ENCODE data around the gene ATXN7L3.
"Not testable (repeated sequence)": the region's sequence is repeated elsewhere in the genome, so short reads cannot be mapped to it uniquely, and the experiment has no call there.

The ATXN7L3 gene

DNA sequence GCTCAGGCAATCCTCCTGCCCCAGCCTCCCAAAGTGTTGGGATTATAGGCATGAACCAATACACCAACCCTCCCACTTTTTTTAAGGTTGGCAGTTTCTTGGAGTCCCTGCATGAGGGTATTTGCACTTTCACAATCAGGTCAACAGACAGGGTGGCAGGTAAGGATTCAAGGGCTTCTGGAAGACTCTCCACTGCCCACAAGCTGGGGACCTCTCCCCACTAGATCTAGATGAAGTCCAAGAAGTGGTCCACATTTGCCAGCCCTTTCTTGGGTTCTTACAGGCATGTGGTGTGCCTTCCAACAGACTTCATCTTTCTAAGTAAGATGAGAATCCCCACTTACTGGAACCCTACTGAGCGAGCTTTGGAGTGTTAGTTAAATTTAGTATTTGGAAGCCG is 25.3 kb downstream of the ATXN7L3 start:
- DNase-seq: no peak

DNA sequence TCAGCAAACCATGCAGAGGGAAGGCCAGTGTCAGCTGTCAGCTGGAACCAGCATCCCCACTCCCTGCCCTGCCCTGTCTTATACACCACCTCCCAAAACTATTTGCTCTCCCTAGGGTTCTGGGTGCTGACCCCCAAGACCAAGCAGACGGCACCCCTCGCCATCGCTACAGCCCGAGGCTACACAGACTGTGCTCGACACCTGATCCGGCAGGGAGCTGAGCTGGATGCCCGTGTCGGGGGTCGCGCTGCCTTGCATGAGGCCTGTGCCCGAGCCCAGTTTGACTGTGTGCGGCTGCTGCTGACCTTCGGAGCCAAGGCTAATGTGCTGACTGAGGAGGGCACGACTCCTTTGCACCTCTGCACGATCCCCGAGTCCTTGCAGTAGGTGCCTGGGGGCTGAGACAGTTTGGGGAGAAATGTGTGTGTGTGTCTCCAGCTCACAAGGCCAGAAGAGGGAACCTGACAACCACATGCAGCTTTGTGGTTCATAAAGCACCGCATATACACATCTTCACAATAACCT is 27.7 kb downstream of the ATXN7L3 start:
- DNase-seq: no peak

DNA sequence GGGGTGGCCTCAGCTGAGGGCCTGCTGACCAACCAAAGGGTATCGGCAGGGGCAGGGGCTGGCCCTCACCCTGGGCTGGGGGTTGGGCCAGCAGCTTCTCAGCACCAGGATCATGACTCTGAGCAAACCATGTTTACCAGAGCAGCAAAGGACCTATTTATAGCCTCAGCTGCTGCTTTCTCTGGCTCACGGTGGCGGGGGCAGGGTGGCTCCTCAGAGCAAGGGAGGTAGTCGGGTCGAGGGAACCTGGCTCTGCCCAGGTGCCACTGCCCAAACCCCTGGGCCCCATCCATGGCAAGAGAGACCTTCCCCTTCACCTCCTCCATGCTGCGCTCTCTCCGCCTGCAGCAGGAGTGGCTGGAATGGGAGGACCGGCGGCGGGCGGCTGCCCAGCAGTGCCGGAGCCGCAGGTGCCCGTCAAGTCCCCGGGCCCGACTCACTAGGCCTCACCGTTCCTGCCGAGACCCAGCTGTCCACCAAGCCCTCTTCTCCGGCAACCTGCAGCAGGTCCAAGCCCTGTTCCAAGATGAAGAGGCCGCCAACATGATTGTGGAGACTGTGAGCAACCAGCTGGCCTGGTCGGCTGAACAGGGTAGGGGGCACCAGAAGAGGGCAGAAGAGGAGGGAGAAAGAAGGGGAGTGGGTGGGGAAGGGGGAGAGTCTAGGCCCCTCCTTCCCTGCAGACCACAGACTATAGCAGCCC is 29.0 kb downstream of the ATXN7L3 start, which contains the start of gene ASB16:
ASB16 (plus strand) TSS at position 206 of the 703 bp plus-strand sequence; CDS start at position 292, 86 bp downstream.
- DNase-seq: no peak

DNA sequence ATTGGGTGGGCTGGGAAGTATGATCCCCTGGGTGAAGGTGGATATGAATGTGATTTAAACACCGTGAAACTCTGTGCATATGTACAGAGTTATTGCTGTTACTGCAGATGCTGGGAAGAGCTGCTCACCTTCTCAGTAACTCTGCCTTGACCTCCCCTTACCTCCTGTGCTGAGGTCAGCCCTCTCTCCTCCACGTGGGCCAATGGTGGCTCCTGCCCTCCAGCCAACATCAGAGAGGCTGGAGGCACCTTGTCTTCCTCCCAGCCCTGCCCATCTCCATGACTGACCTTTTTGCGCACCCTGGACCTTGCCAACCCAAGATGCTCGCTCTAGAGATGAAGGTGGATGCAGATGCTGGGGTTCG is 29.6 kb downstream of the ATXN7L3 start:
- DNase-seq: no peak

DNA sequence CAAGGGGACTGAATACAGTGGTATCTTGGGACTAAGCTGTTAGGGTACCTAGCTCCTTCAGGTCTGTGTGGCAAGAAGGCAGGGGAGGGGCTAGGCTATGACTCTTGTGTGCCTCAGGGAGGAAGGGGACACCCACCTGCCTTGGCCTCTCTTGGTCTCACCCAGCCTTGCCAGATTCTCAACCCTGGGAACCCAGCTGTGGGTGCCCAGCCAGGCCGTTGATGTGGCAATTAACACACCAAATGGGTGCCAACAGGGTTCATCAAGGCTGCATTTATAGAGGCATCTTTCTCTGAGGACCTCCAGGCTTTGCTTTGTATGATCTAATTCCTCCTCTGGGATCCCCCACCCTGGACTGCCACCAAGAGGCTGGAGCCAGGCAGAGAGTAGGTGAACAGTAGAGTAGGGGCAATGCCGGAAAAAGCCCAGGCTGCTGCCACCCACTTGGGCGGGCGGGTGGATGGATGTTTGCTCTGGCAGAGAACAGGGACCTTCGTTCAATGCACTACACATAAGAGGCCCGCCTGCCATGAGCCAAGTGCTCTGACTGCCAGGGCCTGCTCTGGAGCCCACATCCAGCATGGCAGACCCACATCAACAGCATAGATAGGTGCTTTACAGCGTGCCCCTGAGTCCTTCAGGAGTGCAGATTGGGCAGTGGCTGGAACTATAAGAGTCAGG is 32.4 kb downstream of the ATXN7L3 start:
- DNase-seq: no peak

DNA sequence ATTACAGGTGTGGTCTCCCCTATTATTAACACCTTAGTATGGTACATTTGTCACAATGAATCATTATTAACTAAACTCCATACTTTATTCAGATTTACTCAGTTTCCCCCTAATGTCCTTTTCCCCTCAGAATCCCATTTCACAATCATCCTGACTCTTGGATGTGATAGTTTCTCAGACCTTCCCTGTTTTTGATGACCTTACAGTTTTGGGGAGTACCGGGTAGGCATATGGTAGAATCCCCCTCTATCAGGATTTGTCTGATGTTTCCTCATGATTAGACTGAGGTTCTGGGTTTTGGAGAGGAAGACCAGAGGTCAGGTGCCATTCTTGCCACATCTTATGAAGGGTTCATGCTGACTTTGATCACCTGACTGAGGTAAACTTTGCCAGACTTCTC is 35.2 kb downstream of the ATXN7L3 start:
- DNase-seq: no peak

DNA sequence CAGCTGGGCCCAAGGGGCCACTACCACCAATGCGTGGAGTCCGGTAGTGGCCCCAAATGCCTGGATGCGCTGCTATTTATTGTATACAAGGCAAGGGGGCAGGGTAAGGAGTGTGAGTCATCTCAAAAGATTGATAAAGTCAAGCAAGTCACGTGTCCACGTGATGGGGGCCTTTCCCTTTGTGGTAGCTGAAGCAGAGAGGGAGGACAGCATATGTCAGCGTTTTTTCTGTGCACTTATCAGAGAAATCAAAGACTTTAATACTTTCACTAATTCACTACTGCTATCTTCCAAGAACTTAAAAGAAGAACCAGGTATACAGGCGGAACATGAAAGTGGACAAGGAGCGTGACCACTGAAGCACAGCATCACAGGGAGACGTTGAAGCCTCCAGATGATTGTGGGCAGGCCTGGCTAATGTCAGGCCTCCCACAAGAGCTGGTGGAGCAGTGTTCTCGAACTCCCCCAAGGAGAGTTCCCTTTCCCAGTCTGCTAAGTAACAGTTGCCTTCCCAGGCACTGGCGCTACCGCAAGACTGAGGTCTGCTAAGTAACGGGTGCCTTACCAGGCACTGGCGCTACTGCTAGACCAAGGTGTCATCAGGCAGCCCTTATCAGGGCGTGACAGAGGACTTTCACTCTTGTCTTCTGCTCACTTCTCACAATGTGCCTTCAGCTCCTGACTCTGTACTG is 40.0 kb downstream of the ATXN7L3 start:
- peak; percentile 22 to 34 for DNase-seq

DNA sequence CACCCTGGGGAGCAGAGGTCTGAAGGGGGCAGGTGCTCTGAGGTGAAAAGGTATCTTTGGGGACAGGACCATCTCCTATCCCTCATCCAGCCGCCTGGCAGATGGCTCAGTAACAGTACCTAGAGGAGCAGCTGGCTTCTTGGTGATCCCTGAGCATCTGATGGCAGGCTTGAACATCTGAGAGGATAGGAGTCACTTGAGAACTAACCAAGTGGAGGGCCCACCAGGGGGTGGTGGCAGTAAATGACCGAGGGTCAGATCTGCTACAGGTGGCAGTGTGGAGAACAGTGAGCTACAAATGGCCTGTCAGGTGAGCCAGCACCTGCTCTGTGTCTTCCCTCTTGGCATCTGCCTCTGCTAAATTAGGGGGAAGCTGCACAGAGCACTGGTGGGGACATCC is 44.2 kb downstream of the ATXN7L3 start:
- DNase-seq: no peak

DNA sequence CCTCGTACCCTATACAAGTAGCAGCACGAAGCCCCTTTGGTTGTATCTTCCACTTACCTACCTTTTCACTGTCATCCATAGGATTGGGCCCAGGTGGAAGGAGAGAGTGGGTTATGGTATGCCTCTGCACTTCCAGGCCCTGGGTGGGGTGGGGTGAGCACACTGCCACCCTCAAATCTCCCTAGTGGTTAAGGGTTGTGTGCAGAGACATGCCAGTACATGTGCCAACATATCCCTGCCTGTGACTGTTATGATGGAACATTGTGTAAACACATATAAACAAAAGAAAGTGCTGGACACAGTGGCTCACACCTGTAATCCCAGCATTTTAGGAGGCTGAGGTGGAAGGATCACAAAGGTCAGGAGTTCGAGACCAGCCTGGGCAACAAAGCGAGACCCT is 46.8 kb downstream of the ATXN7L3 start:
- DNase-seq: no peak

DNA sequence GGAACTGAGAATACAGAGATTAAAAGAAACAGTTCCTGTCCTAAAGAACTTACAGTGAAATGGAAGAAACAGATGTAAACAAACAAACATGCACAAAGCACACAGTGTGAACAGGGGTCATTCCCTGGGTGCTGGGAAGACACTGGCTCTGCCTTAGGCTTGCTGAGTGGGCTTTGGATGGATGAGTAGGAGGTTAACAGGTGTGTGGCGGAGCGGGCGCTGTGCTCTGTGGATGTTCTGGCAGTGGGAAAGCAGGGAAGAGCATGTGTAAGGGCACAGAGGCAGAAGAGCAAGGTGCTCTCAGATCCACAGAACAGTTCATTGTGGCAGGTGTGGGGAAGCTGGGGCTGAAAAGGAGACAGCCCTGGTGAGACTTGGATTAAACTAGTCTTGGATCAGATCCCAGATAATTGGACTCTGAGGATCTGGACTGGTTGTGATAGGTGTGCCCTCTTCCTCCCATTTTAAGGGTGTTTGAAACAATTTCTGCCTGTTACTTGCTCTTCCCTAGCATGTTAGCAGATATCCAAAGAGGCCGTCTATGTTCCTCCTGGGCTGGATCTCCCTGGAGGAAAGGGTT is 49.8 kb downstream of the ATXN7L3 start:
- DNase-seq: no peak

DNA sequence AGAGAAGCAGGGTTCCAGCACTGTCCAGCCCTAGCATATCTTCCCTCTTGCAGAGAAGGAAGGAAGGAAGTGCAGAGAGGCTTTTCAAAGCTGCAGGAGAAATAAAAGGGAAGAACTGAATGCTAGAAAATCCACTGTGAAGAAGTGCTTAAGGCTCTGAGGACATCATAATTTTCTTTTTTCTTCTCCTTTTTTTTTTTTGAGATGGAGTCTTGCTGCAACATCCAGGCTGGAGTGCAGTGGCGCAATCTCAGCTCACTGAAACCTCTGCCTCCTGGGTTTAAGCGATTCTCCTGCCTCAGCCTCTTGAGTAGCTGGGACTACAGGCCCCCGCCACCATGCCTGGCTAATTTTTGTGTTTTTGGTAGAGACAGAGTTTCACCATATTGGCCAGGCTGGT is 50.6 kb downstream of the ATXN7L3 start:
- not testable (repeated sequence) for DNase-seq

DNA sequence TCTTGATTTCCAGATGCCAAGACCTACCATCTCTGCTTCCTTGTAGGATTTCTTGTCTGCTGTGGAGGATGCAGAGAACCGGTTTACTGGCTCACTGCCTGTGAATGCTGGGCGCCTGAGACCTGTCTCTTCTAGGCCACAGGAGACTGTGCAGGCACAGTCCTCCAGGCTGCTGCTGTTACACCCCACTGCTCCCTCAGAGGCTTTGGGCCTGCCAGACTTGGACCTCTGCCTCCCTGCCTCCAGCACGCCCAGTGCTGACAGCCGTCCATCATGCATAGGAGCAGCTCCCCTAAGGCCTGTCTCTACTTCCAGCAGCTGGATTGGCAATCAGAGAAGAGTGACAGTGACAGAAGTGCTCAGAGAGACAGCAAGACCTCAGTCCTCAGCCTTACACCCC is 51.9 kb downstream of the ATXN7L3 start:
- DNase-seq: no peak

DNA sequence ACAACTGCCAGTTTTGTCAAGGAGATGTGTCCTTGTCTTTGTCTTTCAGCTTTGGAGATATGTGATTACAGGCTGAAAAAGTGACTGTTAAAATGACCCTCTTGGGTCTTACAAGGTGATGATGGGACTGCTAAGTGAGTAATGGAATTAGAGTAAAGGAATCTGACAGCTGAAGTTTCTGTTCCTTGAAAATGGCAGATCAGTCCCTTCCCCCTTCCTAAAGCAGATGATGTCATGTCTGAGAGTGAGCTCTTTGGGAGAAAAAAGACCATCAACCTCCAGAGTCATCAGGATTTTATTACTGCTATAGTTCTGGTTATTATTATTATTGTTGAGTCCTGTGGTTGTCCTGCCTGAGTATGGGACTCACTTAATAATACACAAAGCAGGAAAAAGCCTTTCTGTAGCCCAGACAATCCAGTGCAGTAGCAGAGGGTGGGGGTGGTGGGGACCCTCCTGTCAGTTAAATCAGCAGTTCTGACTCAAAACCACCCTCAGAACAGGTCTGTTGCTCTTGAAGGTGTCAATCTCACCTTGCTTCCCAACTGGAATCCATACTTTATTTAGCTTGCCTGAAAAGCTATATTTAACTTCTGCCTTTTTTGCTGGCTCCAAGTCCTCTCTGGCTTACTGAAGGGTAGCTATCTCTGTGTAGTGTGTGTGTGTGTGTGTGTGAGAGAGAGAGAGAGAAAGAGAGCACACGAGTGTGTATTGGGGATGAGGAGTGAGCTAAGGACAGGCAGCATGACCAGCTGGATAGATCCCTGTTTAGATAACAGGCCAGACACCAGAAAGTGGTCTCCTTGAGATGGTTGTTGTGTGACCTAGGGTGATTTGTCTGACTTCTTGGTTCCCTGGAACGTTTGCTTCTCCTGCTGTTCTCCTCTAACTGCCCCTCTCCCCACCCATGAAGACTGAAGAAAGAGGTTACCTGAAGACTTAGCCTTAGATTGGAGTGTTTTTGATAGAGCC is 53.0 kb downstream of the ATXN7L3 start:
- DNase-seq: no peak

DNA sequence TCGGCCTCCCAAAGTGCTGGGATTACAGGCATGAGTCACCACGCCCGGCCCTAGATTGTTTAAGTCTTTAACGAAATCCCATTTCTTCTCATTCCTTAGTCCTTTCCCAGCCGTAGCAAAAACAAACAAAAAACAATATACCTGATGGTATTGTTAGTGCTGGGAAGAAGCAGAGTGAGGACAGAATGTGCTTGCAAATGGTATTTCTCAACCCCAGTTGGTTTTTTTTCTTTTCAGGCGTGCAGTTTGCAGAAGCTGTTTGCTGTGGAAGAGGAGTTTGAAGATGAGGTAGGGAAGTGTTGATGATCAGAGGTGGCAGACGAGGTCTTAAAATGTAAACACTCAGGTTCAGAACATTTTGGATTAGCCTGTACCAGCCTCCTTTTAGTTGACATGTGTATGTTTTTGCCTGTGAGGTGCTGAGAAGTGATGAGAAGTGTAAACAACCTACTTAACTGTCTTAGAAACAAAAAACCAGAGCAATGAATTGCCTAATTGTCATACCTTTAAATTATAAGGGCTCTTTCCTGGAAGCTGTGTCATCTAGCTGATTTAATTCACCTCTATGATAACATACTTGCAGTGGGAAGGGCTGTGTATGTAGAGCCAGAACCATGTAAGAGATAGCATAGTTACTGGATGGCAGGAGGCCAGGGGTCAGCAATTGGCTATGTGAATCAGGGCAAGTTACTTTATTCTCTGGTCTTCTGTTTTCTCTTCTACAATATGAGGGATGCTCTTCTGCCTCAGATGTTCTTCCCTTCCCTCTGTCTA is 54.5 kb downstream of the ATXN7L3 start:
- DNase-seq: no peak

DNA sequence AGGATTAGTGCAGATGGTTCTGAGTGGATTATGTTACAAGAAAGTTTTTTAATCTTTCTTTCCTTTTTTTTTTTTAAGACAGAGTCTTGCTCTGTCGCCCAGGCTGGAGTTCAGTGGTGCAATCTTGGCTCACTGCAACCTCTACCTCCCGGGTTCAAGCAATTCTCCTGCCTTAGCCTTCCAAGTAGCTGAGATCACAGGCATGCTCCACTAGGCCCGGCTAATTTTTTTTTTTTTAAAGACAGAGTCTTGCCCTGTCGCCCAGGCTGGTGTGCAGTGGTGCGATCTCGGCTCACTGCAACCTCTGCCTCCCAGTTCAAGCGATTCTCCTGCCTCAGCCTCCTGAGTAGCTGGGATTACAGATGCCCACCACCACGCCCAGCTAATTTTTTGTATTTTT is 55.8 kb downstream of the ATXN7L3 start:
- not testable (repeated sequence) for DNase-seq

All from stimulated activated CD4-positive, alpha-beta T cell treated with anti-CD3 and anti-CD28 coated beads, Interleukin-2, amount 100 ng/mL, for 24 hours (primary cell).